ENCODE results near the gene DIAPH3.

Gene DIAPH3

DNA sequence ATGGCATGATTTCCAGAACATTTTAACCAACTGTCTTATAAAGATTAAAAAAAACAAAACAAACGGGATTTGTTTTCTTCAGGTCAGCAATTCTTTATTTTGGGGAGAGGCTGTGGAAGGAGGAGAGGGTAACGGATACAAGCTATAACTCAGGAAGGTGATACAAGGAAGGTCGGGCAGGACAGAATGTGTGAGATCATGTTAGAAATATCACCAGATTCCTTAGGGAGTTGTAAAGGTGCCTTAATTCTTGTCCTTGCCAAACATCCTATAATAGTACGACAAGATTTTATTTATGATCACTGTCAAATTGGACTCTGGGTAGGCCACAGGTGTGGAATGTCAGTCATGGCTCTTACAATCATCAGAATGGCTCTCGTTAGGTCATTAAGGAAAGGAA lies 503.1 kb downstream of the DIAPH3 start:
- no peak for DNase-seq

DNA sequence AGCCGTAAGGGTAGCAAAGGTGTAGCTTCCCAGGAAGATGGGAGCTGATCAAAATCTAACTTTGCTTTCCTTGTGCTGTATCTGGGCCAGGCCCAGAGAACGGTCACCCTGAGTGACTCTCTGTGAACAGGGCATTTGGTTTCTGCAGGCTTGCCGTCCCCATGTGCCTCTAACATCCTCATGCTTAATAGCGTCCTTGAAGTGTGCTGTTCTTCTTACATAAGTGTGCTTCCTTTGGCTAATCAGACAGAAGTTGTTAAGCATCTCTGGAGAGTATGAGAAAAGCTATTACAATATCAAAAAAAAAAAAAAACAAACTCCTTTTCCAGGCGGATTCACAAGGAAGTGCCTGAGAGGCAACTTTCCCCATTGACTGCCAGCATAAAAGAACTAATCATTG lies 503.7 kb downstream of the DIAPH3 start:
- DNase-seq, result no peak

DNA sequence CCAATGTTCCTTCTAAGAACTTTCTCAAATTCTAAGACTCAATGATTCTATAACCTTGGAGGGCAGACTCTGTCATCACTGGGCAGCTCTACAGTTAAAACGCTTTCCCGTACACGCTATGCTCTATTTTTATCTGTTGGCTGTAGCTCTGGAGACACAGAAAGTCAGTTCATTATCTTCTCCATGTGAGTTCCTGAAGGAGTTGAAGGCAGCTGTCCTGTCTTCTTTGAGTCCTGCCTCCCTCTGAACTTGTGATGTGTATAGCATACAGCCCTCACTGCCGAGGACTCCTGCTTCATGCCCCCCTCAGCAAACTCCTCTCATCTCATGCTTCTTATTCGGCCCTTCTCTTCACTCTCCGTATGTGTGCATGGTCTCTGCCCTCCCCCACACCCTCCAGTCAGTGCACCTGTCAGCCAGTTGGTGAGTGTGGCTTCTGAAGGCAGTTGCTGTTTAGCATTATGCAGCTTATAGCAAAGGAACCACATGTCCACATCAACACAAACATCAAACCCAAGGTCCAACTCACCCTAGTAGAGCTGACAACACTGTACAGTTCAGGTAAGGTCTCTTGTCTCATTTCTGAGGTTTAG lies 504.9 kb downstream of the DIAPH3 start:
- no peak for DNase-seq

GRCh38 chr13:59658027-59658737 lies 505.5 kb downstream of the DIAPH3 start:
- DNase-seq, result no peak

- no peak for DNase-seq
These were observed 509.8 kb downstream of the DIAPH3 start for GRCh38 chr13:59653916-59654315.

GRCh38 chr13:59651479-59651878 lies 512.2 kb downstream of the DIAPH3 start:
- DNase-seq, result no peak

DNA sequence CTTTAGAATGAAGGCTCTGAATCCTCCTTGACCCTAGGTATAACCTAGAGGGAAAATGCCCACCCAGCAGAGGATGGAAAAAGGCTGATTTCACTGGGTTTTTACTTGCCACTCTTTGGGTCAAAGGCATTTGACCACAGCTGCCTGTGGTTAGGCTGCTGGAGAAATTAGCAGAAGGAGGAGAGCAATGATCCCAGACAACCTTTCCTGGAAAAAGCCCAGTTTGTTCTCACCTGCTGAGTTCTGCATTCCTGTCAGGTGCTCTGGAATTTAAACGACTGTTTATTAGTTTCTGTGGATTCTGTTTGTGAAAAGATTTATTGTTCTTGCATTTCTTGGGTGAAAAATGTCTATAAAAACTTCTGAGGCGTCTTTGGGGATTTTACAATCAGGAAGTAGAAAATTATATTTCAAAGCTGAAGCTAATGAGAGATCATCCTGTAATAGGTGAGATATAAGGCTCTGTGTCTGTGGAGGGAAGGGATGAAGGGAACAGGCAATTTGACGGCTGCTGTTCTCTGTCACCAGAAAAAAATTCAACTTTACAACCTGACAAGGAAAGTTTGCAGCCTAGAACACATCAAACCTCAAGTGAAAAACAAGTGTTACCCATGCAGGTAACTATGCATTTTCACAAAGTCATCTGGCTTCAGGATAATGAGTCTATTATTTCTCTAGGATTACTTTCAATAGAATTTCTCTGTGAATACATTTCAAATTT lies 519.7 kb downstream of the DIAPH3 start:
- DNase-seq, result no peak

- DNase-seq, result no peak
These were observed 520.3 kb downstream of the DIAPH3 start for GRCh38 chr13:59643364-59643841.

- DNase-seq, result no peak
These were observed 521.9 kb downstream of the DIAPH3 start for GRCh38 chr13:59641817-59642216.

- no peak for DNase-seq
These were observed 522.5 kb downstream of the DIAPH3 start for GRCh38 chr13:59641261-59641660.

- DNase-seq, result no peak
These were observed 525.3 kb downstream of the DIAPH3 start for GRCh38 chr13:59638404-59638803.

- no peak for DNase-seq
These were observed 528.1 kb downstream of the DIAPH3 start for GRCh38 chr13:59635589-59635988.

- DNase-seq, result no peak
These were observed 530.4 kb downstream of the DIAPH3 start for GRCh38 chr13:59633290-59633689.

DNA sequence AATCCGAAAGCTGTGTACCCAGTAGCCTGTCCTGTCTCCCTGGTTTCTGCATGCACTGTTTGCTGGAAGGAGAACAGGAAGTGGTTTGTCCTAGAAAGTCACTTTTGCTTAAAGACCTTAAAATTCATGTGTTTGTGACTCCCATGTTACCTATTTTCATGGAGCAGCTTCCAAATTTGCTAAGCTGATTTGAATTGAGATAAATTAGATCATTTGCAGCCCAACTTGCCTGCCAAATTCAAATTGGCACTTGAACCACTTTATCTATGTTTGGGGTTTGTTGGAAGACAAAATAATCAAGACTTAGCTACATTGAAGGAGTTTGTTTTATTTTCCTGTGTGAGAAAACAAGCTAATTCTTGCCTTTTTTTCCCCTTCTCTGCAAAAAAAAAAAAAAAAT lies 532.5 kb downstream of the DIAPH3 start:
- DNase-seq, result no peak

DNA sequence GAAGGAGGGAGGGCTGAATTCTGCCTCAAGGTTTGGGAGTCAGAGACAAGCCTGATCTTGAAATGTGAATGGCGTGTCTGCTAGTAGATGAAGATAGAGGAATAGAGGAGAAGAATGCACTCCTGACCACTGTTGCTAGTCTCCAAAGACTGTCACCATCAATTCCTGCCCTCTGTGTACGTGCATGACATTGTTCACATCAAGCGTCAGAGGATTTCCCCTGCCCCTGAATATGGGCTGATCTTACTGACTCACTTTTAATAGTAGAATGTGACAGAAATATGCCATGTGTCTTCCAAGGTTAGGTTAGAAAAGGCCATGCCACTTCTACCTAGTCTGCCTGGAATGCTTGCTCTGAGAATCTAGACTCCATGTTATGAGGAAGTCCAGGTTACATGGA lies 538.6 kb downstream of the DIAPH3 start:
- no peak for DNase-seq

GRCh38 chr13:59623206-59623915 lies 540.4 kb downstream of the DIAPH3 start:
- DNase-seq, result no peak

DNA sequence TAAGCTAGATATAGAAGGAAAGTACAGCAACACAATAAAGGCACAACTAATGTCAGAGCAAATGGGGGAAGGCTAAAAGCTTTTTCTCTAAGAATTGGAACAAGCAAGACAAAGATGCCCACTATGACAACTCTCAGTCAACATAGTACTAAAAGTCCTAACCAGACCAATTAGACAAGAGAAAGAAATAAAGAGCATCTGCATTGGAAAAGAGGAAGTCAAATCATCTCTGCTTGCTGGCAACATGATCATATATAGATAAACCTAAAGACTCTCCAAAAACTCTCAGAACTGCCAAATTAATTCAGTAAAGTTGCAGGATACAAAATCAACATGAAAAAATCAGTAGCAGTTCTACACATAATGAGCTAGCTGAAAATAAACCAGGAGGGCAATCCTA lies 542.0 kb downstream of the DIAPH3 start:
- no peak for DNase-seq
